Subcutaneous adipose tissue (tissue), 4 donors: Measurements from ENCODE around the gene OR52N5. TPM values are rescaled to one million over a fixed set of nuclear protein-coding genes. Genes with fewer than 3 reads are reported as not detected.

Experiments
- CTCF ChIP-seq: fragments of 450-650 bp; IDR thresholded peaks from one replicate; pipeline ENCODE4 v1.5.1; 2016; ENCODE audit warnings: low read depth, mild to moderate bottlenecking, control low read depth, antibody characterized with exemption, moderate library complexity
- total RNA-seq, 4 donors: library from RNA; depleted of rRNA; stranded (reverse); fragments of >200 nt; gene quantifications; one replicate each; pipeline ENCODE4 v1.1.0, GENCODE V29; 2016

Gene OR52N5
- under 1 TPM in 2 of 4 donors, not detected in 2; 0.33 to 0.44 TPM for total RNA-seq

- no peak for TF ChIP-seq CTCF
These were observed at the start of gene OR52N5 for GRCh38 chr11:5783255-5783654. Gene OR52N5, minus strand, starts transcription at chr11:5783355. Its CDS starts 4,721 bp downstream, at chr11:5778634.

- no peak for TF ChIP-seq CTCF
These were observed 48.2 kb upstream of the OR52N5 start for GRCh38 chr11:5831196-5831829.

GRCh38 chr11:5818245-5818886 is 35.2 kb upstream of the OR52N5 start:
- no peak for TF ChIP-seq CTCF

- TF ChIP-seq CTCF, result no peak
These were observed 32.4 kb upstream of the OR52N5 start for GRCh38 chr11:5815534-5815933.

GRCh38 chr11:5809905-5810795 is 27.0 kb upstream of the OR52N5 start:
- no peak for TF ChIP-seq CTCF

GRCh38 chr11:5809122-5809519 is 26.0 kb upstream of the OR52N5 start:
- no peak for TF ChIP-seq CTCF
